H1 (cell line): Measurements from ENCODE around the gene DOCK9. TPM values are rescaled to one million over a fixed set of nuclear protein-coding genes. Genes with fewer than 3 reads are reported as not detected.

Experiments
- EZH2 ChIP-seq: fragments of 200-600 bp; sonication (generic); IDR thresholded peaks from 2 replicates; pipeline ENCODE4 v1.7.1; 2012; ENCODE audit warnings: low read depth, mild to moderate bottlenecking, moderate library complexity, low read length, inconsistent platforms; ENCODE audit not compliant: severe bottlenecking
- GTF2F1 ChIP-seq: IDR thresholded peaks from 2 replicates; pipeline ENCODE4 v1.6.1; 2012; ENCODE audit warnings: low read depth, low read length, improper control_type of control experiment, borderline replicate concordance
- RNF2 ChIP-seq: fragments of 200-900, 300-1000 bp; sonication (generic); IDR thresholded peaks from 2 replicates; pipeline ENCODE4 v1.7.1; 2016; ENCODE audit warnings: borderline replicate concordance, low read depth, mild to moderate bottlenecking, antibody characterized with exemption, low read length; ENCODE audit not compliant: poor library complexity, severe bottlenecking; ENCODE audit errors: missing control alignments
- SIX5 ChIP-seq: IDR thresholded peaks from 2 replicates; pipeline ENCODE4 v1.6.1; 2011; ENCODE audit warnings: mild to moderate bottlenecking, low read depth, low read length
- TAF7 ChIP-seq: optimal IDR thresholded peaks from 2 replicates; pipeline ENCODE3; 2011; ENCODE audit warnings: low read depth, mild to moderate bottlenecking, inconsistent platforms, low read length, moderate library complexity, borderline replicate concordance
- TBP ChIP-seq: IDR thresholded peaks from 2 replicates; pipeline ENCODE4 v1.6.1; 2011; ENCODE audit warnings: low read depth, low read length, improper control_type of control experiment
- polyA plus RNA-seq, 7 experiments: library from polyadenylated mRNA; depleted of rRNA in 3 of 7; stranded (reverse) in 5 of 7; unstranded in 2 of 7; fragments of >200 nt in 5 of 7; fragments of 200-250 nt in 2 of 7; gene quantifications; 1 replicate in 5 of 7; 2 replicates in 1 of 7; 4 replicates in 1 of 7; pipeline versions ENCODE4 v1.2.1 to v1.2.3, GENCODE V29; 2011 to 2013; ENCODE audit warnings: missing spikeins in 2 of 7, mixed read lengths in 2 of 7
- total RNA-seq: library from RNA; stranded (reverse); fragmentation: NEBNext Ultra II Directional; extraction: Animal tissue kit (Norgen Biotek cat#: 25700); gene quantifications from 2 replicates; pipeline ENCODE4 v1.2.1, GENCODE V29; 2021
- TF ChIP-seq, protein P1 (sequence below): IDR thresholded peaks from 2 replicates; pipeline ENCODE4 v1.6.1; 2012; ENCODE audit warnings: inconsistent platforms
- TF ChIP-seq, protein P2 (sequence below): fragments of 300-600 bp; sonication (generic); IDR thresholded peaks from 2 replicates; pipeline ENCODE4 v1.7.1; 2012; ENCODE audit warnings: low read length, moderate library complexity, mild to moderate bottlenecking, inconsistent platforms; ENCODE audit not compliant: insufficient replicate concordance

Gene DOCK9
- total and polyA plus RNA-seq, 2 of the 8 experiments (the other 6 are each of a cell fraction or from before 2014, with no cell fraction given) = 21.6 to 31.5 TPM

DNA sequence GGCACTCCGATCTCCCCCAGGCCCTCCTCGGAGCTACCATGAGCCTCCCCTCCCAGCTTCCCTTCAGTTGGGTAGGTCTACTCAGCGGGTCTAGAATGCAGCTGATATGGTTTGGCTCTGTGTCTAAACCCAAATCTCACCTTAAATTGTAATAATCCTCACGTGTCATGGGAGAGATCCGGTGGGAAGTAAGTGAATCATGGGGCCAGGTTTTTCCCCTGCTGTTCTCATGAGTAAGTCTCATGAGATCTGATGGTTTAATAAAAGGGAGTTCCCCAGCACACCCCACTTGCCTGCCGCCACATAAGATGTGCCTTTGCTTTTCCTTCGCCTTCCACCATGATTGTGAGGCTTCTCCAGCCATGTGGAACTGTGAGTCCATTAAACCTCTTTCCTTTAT lies 14.5 kb upstream of the DOCK9 start (continued):
- TF ChIP-seq, protein P1, sequence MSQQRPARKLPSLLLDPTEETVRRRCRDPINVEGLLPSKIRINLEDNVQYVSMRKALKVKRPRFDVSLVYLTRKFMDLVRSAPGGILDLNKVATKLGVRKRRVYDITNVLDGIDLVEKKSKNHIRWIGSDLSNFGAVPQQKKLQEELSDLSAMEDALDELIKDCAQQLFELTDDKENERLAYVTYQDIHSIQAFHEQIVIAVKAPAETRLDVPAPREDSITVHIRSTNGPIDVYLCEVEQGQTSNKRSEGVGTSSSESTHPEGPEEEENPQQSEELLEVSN = no peak
- no peak for TF ChIP-seq EZH2
- TF ChIP-seq TAF7 = no peak
- no peak for TF ChIP-seq GTF2F1
- TF ChIP-seq, protein P2, sequence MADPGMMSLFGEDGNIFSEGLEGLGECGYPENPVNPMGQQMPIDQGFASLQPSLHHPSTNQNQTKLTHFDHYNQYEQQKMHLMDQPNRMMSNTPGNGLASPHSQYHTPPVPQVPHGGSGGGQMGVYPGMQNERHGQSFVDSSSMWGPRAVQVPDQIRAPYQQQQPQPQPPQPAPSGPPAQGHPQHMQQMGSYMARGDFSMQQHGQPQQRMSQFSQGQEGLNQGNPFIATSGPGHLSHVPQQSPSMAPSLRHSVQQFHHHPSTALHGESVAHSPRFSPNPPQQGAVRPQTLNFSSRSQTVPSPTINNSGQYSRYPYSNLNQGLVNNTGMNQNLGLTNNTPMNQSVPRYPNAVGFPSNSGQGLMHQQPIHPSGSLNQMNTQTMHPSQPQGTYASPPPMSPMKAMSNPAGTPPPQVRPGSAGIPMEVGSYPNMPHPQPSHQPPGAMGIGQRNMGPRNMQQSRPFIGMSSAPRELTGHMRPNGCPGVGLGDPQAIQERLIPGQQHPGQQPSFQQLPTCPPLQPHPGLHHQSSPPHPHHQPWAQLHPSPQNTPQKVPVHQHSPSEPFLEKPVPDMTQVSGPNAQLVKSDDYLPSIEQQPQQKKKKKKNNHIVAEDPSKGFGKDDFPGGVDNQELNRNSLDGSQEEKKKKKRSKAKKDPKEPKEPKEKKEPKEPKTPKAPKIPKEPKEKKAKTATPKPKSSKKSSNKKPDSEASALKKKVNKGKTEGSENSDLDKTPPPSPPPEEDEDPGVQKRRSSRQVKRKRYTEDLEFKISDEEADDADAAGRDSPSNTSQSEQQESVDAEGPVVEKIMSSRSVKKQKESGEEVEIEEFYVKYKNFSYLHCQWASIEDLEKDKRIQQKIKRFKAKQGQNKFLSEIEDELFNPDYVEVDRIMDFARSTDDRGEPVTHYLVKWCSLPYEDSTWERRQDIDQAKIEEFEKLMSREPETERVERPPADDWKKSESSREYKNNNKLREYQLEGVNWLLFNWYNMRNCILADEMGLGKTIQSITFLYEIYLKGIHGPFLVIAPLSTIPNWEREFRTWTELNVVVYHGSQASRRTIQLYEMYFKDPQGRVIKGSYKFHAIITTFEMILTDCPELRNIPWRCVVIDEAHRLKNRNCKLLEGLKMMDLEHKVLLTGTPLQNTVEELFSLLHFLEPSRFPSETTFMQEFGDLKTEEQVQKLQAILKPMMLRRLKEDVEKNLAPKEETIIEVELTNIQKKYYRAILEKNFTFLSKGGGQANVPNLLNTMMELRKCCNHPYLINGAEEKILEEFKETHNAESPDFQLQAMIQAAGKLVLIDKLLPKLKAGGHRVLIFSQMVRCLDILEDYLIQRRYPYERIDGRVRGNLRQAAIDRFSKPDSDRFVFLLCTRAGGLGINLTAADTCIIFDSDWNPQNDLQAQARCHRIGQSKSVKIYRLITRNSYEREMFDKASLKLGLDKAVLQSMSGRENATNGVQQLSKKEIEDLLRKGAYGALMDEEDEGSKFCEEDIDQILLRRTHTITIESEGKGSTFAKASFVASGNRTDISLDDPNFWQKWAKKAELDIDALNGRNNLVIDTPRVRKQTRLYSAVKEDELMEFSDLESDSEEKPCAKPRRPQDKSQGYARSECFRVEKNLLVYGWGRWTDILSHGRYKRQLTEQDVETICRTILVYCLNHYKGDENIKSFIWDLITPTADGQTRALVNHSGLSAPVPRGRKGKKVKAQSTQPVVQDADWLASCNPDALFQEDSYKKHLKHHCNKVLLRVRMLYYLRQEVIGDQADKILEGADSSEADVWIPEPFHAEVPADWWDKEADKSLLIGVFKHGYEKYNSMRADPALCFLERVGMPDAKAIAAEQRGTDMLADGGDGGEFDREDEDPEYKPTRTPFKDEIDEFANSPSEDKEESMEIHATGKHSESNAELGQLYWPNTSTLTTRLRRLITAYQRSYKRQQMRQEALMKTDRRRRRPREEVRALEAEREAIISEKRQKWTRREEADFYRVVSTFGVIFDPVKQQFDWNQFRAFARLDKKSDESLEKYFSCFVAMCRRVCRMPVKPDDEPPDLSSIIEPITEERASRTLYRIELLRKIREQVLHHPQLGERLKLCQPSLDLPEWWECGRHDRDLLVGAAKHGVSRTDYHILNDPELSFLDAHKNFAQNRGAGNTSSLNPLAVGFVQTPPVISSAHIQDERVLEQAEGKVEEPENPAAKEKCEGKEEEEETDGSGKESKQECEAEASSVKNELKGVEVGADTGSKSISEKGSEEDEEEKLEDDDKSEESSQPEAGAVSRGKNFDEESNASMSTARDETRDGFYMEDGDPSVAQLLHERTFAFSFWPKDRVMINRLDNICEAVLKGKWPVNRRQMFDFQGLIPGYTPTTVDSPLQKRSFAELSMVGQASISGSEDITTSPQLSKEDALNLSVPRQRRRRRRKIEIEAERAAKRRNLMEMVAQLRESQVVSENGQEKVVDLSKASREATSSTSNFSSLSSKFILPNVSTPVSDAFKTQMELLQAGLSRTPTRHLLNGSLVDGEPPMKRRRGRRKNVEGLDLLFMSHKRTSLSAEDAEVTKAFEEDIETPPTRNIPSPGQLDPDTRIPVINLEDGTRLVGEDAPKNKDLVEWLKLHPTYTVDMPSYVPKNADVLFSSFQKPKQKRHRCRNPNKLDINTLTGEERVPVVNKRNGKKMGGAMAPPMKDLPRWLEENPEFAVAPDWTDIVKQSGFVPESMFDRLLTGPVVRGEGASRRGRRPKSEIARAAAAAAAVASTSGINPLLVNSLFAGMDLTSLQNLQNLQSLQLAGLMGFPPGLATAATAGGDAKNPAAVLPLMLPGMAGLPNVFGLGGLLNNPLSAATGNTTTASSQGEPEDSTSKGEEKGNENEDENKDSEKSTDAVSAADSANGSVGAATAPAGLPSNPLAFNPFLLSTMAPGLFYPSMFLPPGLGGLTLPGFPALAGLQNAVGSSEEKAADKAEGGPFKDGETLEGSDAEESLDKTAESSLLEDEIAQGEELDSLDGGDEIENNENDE = no peak
- no peak for TF ChIP-seq SIX5
- TF ChIP-seq RNF2 = no peak
- TF ChIP-seq TBP = no peak
